Thymus (tissue), 11 donors: Measurements from ENCODE around the gene PAQR6. TPM values are rescaled to one million over a fixed set of nuclear protein-coding genes. Genes with fewer than 3 reads are reported as not detected.

Source experiments
- DNase-seq, 9 donors: peaks; one replicate each; pipeline ENCODE4 v3.0.0-alpha.2; 2013; ENCODE audit warnings: low spot score in 9 of 9, low read depth in 6 of 9, missing footprints in 1 of 9
- H3K27ac ChIP-seq, 2 donors: one replicate each; pipeline ENCODE4 v1.5.1; 2013; ENCODE audit warnings: control low read depth in 1 of 2, low read depth in 1 of 2, low read length in 1 of 2, mild to moderate bottlenecking in 1 of 2, moderate library complexity in 1 of 2
- H3K27me3 ChIP-seq, 2 donors: one replicate each; pipeline ENCODE4 v1.5.1; 2013; ENCODE audit warnings: low read length in 1 of 2; ENCODE audit not compliant: control insufficient read depth in 2 of 2, insufficient read depth in 1 of 2
- H3K36me3 ChIP-seq, 2 donors: one replicate each; pipeline ENCODE4 v1.5.1; 2013; ENCODE audit warnings: low read length in 1 of 2, mild to moderate bottlenecking in 1 of 2, moderate library complexity in 1 of 2; ENCODE audit not compliant: control insufficient read depth in 2 of 2, insufficient read depth in 2 of 2
- H3K4me1 ChIP-seq, 2 donors: one replicate each; pipeline ENCODE4 v1.5.1; 2013; ENCODE audit warnings: low read length in 2 of 2; ENCODE audit not compliant: control insufficient read depth in 2 of 2, insufficient read depth in 2 of 2
- H3K4me3 ChIP-seq, 2 donors: one replicate each; pipeline ENCODE4 v1.5.1; 2013; ENCODE audit warnings: low read length in 2 of 2, control low read depth in 1 of 2, mild to moderate bottlenecking in 1 of 2
- H3K9me3 ChIP-seq, 2 donors: one replicate each; pipeline ENCODE4 v1.5.1; 2013; ENCODE audit warnings: low read length in 1 of 2, mild to moderate bottlenecking in 1 of 2; ENCODE audit not compliant: control insufficient read depth in 2 of 2, insufficient read depth in 1 of 2
- WGBS: extraction: QIAGEN DNeasy Blood & Tissue Kit; methylation state at CpG from one replicate; pipeline ENCODE4 v1.1.7; 2013; 5-methylcytosine and 5-hydroxymethylcytosine counted together
- polyA plus RNA-seq: library from polyadenylated mRNA; stranded (reverse); fragments of 200-250 nt; gene quantifications from one replicate; pipeline ENCODE4 v1.2.3, GENCODE V29; 2013
- total RNA-seq: library from RNA; stranded (reverse); fragments of 120-200 nt; gene quantifications from one replicate; pipeline ENCODE4 v1.2.4, GENCODE V29; 2013
- donor health status: healthy.

PAQR6 gene
- total and polyA plus RNA-seq, 2 donors = 0.61 to 8.6 TPM

GRCh38 chr1:156284757-156285156 lies 36.9 kb upstream of the PAQR6 start:
- WGBS = 94% methylated on average over 4 of the region's 4 CpGs
- no peak overlapping the region for H3K4me3 ChIP-seq
- H3K27ac ChIP-seq = no peak overlapping the region

GRCh38 chr1:156284112-156284511 lies 36.3 kb upstream of the PAQR6 start, which contains the start of gene TMEM79:
TMEM79 (plus strand) TSS chr1:156284325; CDS start chr1:156285227, 902 bp downstream.
- DNase-seq = no peak
- H3K4me3 ChIP-seq = peak within 1 kb of the TSS; percentile 63 to 77
- H3K4me1 ChIP-seq = peaks cover 14 to 25% of the 10 kb centered on the region in 2 donors
- H3K36me3 ChIP-seq = peaks cover 11 to 25% of the 10 kb centered on the region in 2 donors
- peak within 1 kb of the TSS in 1 of 2 donors; percentile 50 for H3K27ac ChIP-seq
- 94% methylated on average over 7 of the region's 7 CpGs for WGBS
- H3K27me3 ChIP-seq = no peaks in the 10 kb centered on the region
- H3K9me3 ChIP-seq = no peaks in the 10 kb centered on the region

More at GRCh38 chr1:156284757-156285156, 36.9 kb upstream of the PAQR6 start:
- no peak for DNase-seq
- Histone ChIP-seq H3K27me3 (no peaks in the 10 kb centered on the region), H3K4me1 (peaks cover 14 to 25% of the 10 kb centered on the region in 2 donors), H3K36me3 (peaks cover 11 to 22% of the 10 kb centered on the region in 2 donors), H3K9me3 (no peaks in the 10 kb centered on the region)

GRCh38 chr1:156283521-156283920 lies 35.7 kb upstream of the PAQR6 start:
- H3K36me3 ChIP-seq = peaks cover 17 to 31% of the 10 kb centered on the region in 2 donors
- 91% methylated on average over 1 of the region's 1 CpG for WGBS
- no peaks in the 10 kb centered on the region for H3K27me3 ChIP-seq
- no peaks in the 10 kb centered on the region for H3K9me3 ChIP-seq
- DNase-seq = peak in 1 of 9 donors; percentile 4
- H3K4me1 ChIP-seq = peaks cover 14 to 25% of the 10 kb centered on the region in 2 donors
- peak overlapping the region; percentile 63 to 77 for H3K4me3 ChIP-seq
- no peak overlapping the region for H3K27ac ChIP-seq

- no peaks in the 10 kb centered on the region for H3K9me3 ChIP-seq
- H3K36me3 ChIP-seq = peaks cover 25 to 40% of the 10 kb centered on the region in 2 donors
- peak; percentile 92 to 99 (median 96) for DNase-seq
- H3K27ac ChIP-seq = peak within 1 kb of the TSS; percentile 87 to 92
- H3K4me1 ChIP-seq = peaks cover 14 to 25% of the 10 kb centered on the region in 2 donors
- peak within 1 kb of the TSS; percentile 63 to 77 for H3K4me3 ChIP-seq
- WGBS = under 1% methylated on average over 50 of the region's 50 CpGs
- no peaks in the 10 kb centered on the region for H3K27me3 ChIP-seq
Observed at GRCh38 chr1:156282479-156283222, 34.8 kb upstream of the PAQR6 start, which contains the start of gene SMG5. SMG5 (minus strand) TSS chr1:156282825; CDS start chr1:156282680, 145 bp downstream.

GRCh38 chr1:156281693-156282478 lies 34.0 kb upstream of the PAQR6 start:
- DNase-seq = peak in 1 of 9 donors; percentile 20
- no peaks in the 10 kb centered on the region for H3K27me3 ChIP-seq
- no peaks in the 10 kb centered on the region for H3K9me3 ChIP-seq
- peaks cover 14 to 25% of the 10 kb centered on the region in 2 donors for H3K4me1 ChIP-seq
- peak overlapping the region in 1 of 2 donors; percentile 87 for H3K27ac ChIP-seq
- 15% methylated on average over 22 of the region's 22 CpGs for WGBS
- peaks cover 32 to 44% of the 10 kb centered on the region in 2 donors for H3K36me3 ChIP-seq
- peak overlapping the region; percentile 63 to 77 for H3K4me3 ChIP-seq

- DNase-seq = peak in 3 of 9 donors; percentile 14 to 42 (median 21)
- Histone ChIP-seq H3K9me3 (no peaks in the 10 kb centered on the region), H3K27me3 (no peaks in the 10 kb centered on the region), H3K4me3 (peak overlapping the region in 1 of 2 donors; percentile 63), H3K36me3 (peaks cover 34 to 48% of the 10 kb centered on the region in 2 donors), H3K27ac (peak overlapping the region in 1 of 2 donors; percentile 87), H3K4me1 (peaks cover 14 to 25% of the 10 kb centered on the region in 2 donors)
- 59% methylated on average over 8 of the region's 8 CpGs for WGBS
Observed at GRCh38 chr1:156281281-156281680, 33.4 kb upstream of the PAQR6 start.

- Histone ChIP-seq H3K4me3 (no peak overlapping the region), H3K27ac (no peak overlapping the region), H3K27me3 (no peaks in the 10 kb centered on the region), H3K36me3 (peaks cover 33 to 50% of the 10 kb centered on the region in 2 donors), H3K4me1 (peaks cover 14 to 25% of the 10 kb centered on the region in 2 donors), H3K9me3 (no peaks in the 10 kb centered on the region)
- no peak for DNase-seq
- 97% methylated on average over 3 of the region's 3 CpGs for WGBS
Observed at GRCh38 chr1:156279837-156280236, 32.0 kb upstream of the PAQR6 start.

GRCh38 chr1:156276966-156277381 lies 29.1 kb upstream of the PAQR6 start:
- DNase-seq = no peak
- Histone ChIP-seq H3K36me3 (peaks cover 61 to 78% of the 10 kb centered on the region in 2 donors), H3K27ac (no peak overlapping the region), H3K9me3 (no peaks in the 10 kb centered on the region), H3K4me3 (no peak overlapping the region), H3K27me3 (no peaks in the 10 kb centered on the region), H3K4me1 (peaks cover 10 to 12% of the 10 kb centered on the region in 2 donors)
- WGBS = 97% methylated on average over 6 of the region's 6 CpGs
